ELR (cell line): Measurements from ENCODE around the gene SOX15.
A peak's percentile ranks its signal among the peaks of the same experiment; 100 is the strongest.

Source experiments
- DNase-seq: peaks from one replicate; pipeline ENCODE4 v3.0.0-alpha.2; 2015; ENCODE audit warnings: low read depth

The SOX15 gene

GRCh38 chr17:7577327-7578199, 12.3 kb downstream of the SOX15 start:
- no peak for DNase-seq

DNA sequence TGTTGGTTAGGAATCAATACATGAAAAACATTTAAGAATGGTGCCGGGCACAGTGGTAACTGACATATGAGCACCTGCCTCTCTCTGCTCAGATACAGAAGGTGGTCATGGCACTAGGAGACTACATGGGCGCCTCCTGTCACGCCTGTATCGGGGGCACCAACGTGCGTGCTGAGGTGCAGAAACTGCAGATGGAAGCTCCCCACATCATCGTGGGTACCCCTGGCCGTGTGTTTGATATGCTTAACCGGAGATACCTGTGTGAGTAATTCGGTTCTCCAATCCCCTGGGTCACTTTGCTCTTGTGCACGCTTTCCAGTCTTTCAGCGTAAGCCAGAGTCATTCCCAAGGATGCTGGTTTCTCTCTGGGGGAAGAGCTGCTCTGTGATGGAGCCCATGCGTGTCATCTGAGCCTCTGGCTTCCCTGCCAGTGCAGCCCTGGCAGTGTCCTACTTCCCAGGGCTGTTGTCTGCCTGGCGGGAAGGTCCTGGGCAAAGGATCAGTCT, 13.4 kb downstream of the SOX15 start:
- DNase-seq = no peak

GRCh38 chr17:7575959-7576358, 13.9 kb downstream of the SOX15 start:
- DNase-seq = no peak

DNA sequence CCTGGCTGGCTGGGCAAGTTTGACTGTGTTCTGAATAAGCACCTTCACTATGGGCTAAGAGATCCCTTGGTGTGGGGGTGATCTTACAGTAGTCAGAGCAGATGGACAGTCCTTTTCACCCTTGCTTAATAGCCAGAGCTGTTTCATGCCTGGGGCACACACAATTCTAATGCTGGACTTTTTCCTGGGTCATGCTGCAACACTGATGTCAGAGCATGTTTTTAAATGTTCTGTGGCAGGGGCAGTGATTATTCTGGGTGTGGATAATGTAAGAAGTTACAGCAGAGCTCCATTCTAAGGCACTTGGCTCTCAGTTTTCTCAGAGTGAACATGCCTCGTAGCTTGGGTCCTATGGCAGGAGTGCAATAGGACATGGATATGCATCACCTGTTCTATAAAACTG, 14.4 kb downstream of the SOX15 start:
- DNase-seq = no peak

DNA sequence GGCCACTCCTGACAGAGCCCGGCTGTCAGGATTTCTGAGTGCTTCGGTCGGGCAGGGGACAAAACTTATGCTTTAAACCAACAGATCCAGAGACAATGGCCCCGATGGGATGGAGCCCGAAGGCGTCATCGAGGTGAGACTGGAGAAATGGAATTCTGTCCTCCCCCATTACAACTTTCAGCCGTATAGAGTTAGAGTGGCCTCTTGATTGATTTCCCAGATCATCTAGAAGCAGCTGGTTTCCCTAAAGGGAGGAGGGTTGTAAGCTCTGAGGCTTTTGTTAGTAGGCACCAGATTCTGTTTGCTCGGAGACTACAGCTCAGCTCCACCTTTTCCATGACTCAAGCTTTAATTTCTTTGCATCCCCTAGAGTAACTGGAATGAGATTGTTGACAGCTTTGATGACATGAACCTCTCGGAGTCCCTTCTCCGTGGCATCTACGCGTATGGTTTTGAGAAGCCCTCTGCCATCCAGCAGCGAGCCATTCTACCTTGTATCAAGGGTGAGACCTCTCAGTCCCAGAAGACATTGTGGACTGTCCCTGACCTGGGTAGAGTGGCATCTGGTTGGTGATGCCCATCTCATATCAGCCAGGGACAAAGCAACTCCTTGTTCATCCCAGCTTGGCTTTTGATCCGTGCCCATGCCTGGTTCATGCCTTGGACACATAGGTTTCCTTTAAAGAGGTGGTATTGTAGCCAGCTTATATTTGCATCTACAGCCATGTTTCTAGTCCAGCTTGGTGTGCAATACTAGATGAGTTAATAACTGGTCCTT, 15.5 kb downstream of the SOX15 start:
- peak; percentile 39 for DNase-seq

DNA sequence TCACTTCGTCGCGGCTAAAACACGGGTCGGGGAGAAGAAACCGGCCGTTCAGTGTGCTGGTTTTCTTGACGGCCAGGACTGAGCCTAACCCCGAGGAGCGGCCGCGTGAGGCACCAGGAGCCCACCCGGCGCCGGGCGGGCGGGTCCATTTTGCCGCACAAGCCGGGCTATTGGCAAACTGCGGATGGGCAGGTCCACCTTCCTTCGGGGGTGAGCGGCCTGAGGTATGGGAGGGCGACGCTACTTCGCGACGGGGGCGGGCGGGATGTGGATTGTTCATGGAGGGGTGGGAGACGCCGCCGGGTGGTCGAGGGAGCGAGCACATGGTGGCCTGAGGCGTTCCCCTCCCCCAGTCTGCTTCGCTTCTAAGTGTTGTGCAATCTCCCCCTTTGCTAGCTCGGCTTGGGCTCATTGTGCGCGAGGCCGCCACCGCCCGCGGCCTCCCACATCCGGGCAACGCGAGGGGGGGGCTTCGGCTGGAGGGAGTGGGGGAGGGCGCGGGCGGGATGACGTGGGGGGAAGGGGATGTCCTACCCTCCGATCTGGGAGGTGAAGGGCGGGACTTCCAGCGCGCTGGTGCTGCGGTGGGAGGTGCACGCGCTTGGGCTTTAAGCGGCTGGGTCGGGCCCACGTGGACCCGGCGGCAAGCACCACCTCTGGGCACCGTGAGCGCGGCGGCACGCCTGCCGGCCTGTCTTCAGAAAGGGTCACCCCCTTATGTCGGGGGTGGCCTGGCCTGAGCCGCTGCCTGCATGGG, 16.4 kb downstream of the SOX15 start:
- DNase-seq = peak; percentile 93

- peak; percentile 100 for DNase-seq
Measured at GRCh38 chr17:7572588-7573323, 17.1 kb downstream of the SOX15 start.

GRCh38 chr17:7572338-7572587, 17.6 kb downstream of the SOX15 start:
- DNase-seq = no peak

DNA sequence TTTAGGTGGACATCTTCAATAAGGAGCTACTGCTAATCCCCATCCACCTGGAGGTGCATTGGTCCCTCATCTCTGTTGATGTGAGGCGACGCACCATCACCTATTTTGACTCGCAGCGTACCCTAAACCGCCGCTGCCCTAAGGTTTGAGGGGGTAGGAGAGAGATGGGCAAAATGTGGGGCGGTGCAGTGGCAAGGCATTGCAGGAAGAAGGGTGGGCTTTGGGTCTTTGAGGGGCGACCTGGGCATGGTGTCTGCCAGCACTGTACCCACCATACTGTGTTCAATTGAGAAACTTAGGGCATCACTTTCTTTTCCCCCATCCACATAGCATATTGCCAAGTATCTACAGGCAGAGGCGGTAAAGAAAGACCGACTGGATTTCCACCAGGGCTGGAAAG, 19.5 kb downstream of the SOX15 start:
- DNase-seq = no peak

- no peak for DNase-seq
Measured at GRCh38 chr17:7569571-7569970, 20.3 kb downstream of the SOX15 start.

DNA sequence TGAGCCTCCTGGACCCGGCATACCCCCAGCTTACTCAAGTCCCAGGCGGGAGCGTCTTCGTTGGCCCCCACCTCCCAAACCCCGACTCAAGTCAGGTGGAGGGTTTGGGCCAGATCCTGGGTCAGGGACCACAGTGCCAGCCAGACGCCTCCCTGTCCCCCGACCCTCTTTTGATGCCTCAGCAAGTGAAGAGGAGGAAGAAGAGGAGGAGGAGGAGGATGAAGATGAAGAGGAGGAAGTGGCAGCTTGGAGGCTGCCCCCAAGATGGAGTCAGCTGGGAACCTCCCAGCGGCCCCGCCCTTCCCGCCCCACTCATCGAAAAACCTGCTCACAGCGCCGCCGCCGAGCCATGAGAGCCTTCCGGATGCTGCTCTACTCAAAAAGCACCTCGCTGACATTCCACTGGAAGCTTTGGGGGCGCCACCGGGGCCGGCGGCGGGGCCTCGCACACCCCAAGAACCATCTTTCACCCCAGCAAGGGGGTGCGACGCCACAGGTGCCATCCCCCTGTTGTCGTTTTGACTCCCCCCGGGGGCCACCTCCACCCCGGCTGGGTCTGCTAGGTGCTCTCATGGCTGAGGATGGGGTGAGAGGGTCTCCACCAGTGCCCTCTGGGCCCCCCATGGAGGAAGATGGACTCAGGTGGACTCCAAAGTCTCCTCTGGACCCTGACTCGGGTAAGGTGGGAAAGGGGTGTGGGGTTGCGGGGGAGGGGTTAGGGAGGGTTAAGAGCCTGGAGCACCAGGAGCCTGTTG, 26.6 kb downstream of the SOX15 start:
- no peak for DNase-seq

GRCh38 chr17:7562208-7562605, 27.7 kb downstream of the SOX15 start:
- DNase-seq = no peak

- peak; percentile 93 for DNase-seq
Measured at GRCh38 chr17:7561589-7562207, 28.2 kb downstream of the SOX15 start, which contains the start of gene SENP3. TSS of gene SENP3 (plus strand) at chr17:7561919. CDS start at chr17:7563077, 1,158 bp downstream.

- peak; percentile 91 for DNase-seq
Measured at GRCh38 chr17:7561028-7561575, 28.8 kb downstream of the SOX15 start.

DNA sequence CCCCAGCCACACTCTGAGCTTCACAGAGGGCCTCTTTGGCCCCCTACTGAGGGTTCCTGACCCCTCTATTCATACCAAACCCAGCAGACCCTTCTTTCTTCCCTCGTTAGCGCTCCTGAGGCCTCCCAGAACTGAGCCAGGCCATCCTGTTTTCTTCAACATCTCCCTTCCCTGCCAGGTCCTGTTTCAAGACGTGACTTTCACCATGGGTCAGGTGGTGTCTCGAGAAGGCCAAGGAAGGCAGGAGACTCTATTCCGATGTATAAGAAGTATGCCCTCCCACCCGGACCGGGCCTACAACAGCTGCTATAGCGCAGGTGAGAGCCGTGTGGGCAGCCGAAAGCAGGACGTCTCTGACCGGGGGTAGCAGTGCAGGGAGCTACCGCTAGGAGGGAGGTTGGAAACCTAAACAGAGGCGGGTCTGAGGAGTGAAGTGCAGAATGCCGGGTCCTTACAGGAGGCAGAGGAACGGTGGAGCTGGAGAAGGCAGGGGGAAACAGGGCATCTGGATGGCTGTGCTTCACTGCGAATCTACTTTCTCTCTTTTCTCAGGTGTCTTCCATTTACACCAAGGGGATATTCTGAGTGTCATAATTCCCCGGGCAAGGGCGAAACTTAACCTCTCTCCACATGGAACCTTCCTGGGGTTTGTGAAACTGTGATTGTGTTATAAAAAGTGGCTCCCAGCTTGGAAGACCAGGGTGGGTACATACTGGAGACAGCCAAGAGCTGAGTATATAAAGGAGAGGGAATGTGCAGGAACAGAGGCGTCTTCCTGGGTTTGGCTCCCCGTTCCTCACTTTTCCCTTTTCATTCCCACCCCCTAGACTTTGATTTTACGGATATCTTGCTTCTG, 29.5 kb downstream of the SOX15 start:
- DNase-seq = peak; percentile 76

DNA sequence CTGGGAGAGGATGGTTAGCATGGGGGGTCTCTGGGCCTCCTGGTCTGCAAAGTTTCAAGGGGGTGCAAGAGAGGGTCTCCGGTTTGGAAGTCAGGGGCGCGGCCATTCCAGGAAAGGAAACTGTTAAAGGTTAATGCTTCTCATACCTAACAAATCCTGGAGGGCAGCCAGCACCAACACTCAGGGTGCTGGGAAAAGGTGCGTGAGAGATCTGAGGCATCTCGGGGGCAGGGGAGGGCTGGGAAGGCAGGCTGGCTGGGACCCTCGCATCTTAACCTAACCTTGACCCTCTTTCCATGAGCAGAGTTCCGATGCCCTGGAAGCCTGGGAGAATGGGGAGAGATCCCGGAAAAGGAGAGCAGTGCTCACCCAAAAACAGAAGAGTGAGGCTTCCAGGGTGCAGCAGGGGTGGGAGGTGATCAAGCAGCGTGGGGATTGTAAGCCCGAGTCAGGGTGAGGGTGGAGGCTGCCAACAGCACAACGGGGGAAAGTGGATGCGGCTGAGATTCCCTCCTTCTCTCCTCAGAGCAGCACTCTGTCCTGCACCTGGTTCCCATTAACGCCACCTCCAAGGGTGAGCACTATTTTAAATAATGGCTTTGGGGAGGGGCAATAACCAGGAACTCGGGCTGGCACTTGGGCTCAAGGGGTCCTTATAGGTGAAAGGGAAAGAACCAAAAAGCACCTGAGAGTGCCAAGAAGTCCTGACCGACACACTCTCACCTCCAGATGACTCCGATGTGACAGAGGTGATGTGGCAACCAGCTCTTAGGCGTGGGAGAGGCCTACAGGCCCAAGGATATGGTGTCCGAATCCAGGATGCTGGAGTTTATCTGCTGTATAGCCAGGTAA, 30.3 kb downstream of the SOX15 start:
- DNase-seq = no peak

DNA sequence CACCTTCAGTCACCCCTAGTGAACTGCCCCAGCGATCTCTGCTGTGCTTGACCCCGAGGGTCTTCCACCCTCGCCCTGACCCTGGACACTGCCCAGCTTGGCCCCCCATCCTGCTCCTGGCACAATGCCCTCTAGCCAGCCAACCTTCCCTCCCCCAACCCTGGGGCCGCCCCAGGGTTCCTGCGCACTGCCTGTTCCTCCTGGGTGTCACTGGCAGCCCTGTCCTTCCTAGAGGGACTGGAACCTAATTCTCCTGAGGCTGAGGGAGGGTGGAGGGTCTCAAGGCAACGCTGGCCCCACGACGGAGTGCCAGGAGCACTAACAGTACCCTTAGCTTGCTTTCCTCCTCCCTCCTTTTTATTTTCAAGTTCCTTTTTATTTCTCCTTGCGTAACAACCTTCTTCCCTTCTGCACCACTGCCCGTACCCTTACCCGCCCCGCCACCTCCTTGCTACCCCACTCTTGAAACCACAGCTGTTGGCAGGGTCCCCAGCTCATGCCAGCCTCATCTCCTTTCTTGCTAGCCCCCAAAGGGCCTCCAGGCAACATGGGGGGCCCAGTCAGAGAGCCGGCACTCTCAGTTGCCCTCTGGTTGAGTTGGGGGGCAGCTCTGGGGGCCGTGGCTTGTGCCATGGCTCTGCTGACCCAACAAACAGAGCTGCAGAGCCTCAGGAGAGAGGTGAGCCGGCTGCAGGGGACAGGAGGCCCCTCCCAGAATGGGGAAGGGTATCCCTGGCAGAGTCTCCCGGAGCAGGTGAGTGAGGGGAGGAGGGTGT, 31.2 kb downstream of the SOX15 start, which contains the start of gene TNFSF13:
TSS of gene TNFSF13 (plus strand) at position 207 of the 776 bp plus-strand sequence. CDS start at position 497, 290 bp downstream.
- no peak for DNase-seq
